Osteocyte (in vitro differentiated cells): ENCODE measurements around the gene HRC. TPM values are rescaled to one million over a fixed set of nuclear protein-coding genes. Genes with fewer than 3 reads are reported as not detected.

ENCODE experiments used
- DNase-seq: peaks from one replicate; pipeline ENCODE4 v3.0.0; 2021; ENCODE audit warnings: mixed read lengths; ENCODE audit not compliant: unreplicated experiment; ENCODE audit errors: extremely low spot score
- H3K27ac Mint-ChIP-seq: one replicate; pipeline ENCODE4 v1.8.0; 2021; ENCODE audit warnings: mild to moderate bottlenecking, mixed read lengths; ENCODE audit not compliant: unreplicated experiment
- H3K27me3 Mint-ChIP-seq: one replicate; pipeline ENCODE4 v1.8.0; 2021; ENCODE audit warnings: mixed read lengths; ENCODE audit not compliant: unreplicated experiment
- H3K36me3 Mint-ChIP-seq: one replicate; pipeline ENCODE4 v1.8.0; 2021; ENCODE audit warnings: mixed read lengths; ENCODE audit not compliant: unreplicated experiment
- H3K4me1 Mint-ChIP-seq: one replicate; pipeline ENCODE4 v1.8.0; 2021; ENCODE audit warnings: mixed read lengths; ENCODE audit not compliant: unreplicated experiment
- H3K4me3 Mint-ChIP-seq: one replicate; pipeline ENCODE4 v1.8.0; 2021; ENCODE audit warnings: mild to moderate bottlenecking, moderate library complexity, mixed read lengths; ENCODE audit not compliant: unreplicated experiment
- H3K9me3 Mint-ChIP-seq: one replicate; pipeline ENCODE4 v1.8.0; 2021; ENCODE audit warnings: mixed read lengths; ENCODE audit not compliant: unreplicated experiment
- CTCF ChIP-seq: fragments of 200-600 bp; sonication (generic); IDR thresholded peaks from 2 replicates; pipeline ENCODE4 v1.5.0; 2021; ENCODE audit warnings: antibody characterized with exemption, mild to moderate bottlenecking, moderate library complexity
- total RNA-seq: library from RNA; stranded (reverse); gene quantifications from 2 replicates; pipeline ENCODE4 v1.2.1, GENCODE V29; 2021

Gene HRC
- total RNA-seq, 1 donor from 2014 or later = not detected

GRCh38 chr19:49167857-49168409 lies 12.7 kb upstream of the HRC start:
- Mint-ChIP-seq H3K4me3 (no peak overlapping the region), H3K27ac (no peak overlapping the region), H3K36me3 (peaks cover 13% of the 10 kb centered on the region), H3K9me3 (no peaks in the 10 kb centered on the region), H3K27me3 (no peaks in the 10 kb centered on the region), H3K4me1 (no peaks in the 10 kb centered on the region)
- no peak for TF ChIP-seq CTCF
- no peak for DNase-seq

- Mint-ChIP-seq H3K4me1 (no peaks in the 10 kb centered on the region), H3K27me3 (no peaks in the 10 kb centered on the region), H3K36me3 (peaks cover 7% of the 10 kb centered on the region), H3K4me3 (no peak overlapping the region), H3K9me3 (no peaks in the 10 kb centered on the region), H3K27ac (no peak overlapping the region)
- no peak for DNase-seq
- no peak for TF ChIP-seq CTCF
Observed at GRCh38 chr19:49165865-49166301, 10.7 kb upstream of the HRC start.

GRCh38 chr19:49165111-49165750 lies 10.0 kb upstream of the HRC start:
- peaks cover 8% of the 10 kb centered on the region for H3K36me3 Mint-ChIP-seq
- no peak overlapping the region for H3K4me3 Mint-ChIP-seq
- no peak for TF ChIP-seq CTCF
- H3K27me3 Mint-ChIP-seq = no peaks in the 10 kb centered on the region
- H3K4me1 Mint-ChIP-seq = no peaks in the 10 kb centered on the region
- no peak overlapping the region for H3K27ac Mint-ChIP-seq
- no peaks in the 10 kb centered on the region for H3K9me3 Mint-ChIP-seq
- DNase-seq = no peak

DNA sequence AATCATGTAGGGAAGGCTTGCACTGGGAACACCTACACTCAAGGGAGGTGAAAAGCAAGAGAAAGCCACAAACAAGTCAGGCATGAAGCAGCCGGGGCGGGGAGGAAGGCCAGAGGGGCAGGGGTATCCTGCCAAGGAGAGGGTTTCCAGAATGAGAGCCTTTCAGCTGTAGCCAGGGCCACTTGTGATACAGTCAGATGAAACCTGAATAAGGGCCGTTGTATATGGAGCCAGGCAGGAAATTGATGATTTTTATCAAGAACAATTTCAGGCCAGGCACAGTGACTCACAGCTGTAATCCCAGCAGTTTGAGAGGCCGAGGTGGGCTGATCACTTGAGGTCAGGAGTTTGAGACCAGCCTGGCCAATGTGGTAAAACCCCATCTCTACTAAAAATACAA lies 6.8 kb upstream of the HRC start:
- Mint-ChIP-seq H3K4me1 (peaks cover 11% of the 10 kb centered on the region), H3K9me3 (no peaks in the 10 kb centered on the region), H3K27me3 (no peaks in the 10 kb centered on the region), H3K4me3 (no peak overlapping the region), H3K27ac (no peak overlapping the region), H3K36me3 (peaks cover 10% of the 10 kb centered on the region)
- TF ChIP-seq CTCF = no peak
- no peak for DNase-seq

- Mint-ChIP-seq H3K9me3 (no peaks in the 10 kb centered on the region), H3K27ac (no peak overlapping the region), H3K4me3 (no peak overlapping the region), H3K4me1 (peaks cover 11% of the 10 kb centered on the region), H3K36me3 (peaks cover 8% of the 10 kb centered on the region), H3K27me3 (no peaks in the 10 kb centered on the region)
- DNase-seq = no peak
- no peak for TF ChIP-seq CTCF
Observed at GRCh38 chr19:49160450-49161189, 5.4 kb upstream of the HRC start.
